Measurements from ENCODE around the gene ARHGAP12.

DNA sequence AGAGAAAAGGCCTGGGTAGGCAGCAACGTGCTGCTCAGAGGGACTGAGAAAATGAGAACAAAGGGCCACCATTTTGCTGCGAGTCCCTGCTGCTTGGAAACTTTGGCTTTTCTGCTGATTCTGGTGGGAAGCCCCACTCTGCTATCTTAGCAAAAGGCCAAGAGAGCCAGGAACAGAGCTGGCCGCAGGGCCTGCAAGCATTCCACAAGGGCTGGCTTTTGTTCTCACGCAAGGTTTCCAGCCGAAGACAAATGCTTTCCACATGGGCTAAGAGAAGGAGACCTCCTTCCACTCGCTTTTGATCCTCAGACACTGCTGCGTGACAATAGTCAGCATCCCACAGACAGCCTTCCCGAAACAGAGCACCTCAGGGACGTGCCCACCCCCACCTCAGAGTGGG lies 163.1 kb downstream of the ARHGAP12 start:
- TF ChIP-seq, protein P1, sequence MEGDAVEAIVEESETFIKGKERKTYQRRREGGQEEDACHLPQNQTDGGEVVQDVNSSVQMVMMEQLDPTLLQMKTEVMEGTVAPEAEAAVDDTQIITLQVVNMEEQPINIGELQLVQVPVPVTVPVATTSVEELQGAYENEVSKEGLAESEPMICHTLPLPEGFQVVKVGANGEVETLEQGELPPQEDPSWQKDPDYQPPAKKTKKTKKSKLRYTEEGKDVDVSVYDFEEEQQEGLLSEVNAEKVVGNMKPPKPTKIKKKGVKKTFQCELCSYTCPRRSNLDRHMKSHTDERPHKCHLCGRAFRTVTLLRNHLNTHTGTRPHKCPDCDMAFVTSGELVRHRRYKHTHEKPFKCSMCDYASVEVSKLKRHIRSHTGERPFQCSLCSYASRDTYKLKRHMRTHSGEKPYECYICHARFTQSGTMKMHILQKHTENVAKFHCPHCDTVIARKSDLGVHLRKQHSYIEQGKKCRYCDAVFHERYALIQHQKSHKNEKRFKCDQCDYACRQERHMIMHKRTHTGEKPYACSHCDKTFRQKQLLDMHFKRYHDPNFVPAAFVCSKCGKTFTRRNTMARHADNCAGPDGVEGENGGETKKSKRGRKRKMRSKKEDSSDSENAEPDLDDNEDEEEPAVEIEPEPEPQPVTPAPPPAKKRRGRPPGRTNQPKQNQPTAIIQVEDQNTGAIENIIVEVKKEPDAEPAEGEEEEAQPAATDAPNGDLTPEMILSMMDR (IDR thresholded peaks at IDR 0.05; ENCODE audit: insufficient read depth, low read length, poor library complexity, severe bottlenecking), result no peak
- TF ChIP-seq EZH2phosphoT487 (conservative IDR thresholded peaks at IDR 0.05; ENCODE audit: low read length), result no peak

Measured in SU-DHL-6 (cell line).